HG03108 (cell line): ENCODE data around the gene HEXA.

Experiments used
- ATAC-seq: cut with Tn5 transposase; IDR thresholded peaks from one replicate; pipeline ENCODE4 v1.9.1; 2021; ENCODE audit warnings: moderate library complexity; ENCODE audit not compliant: unreplicated experiment

Gene HEXA

GRCh38 chr15:72323752-72324151 is 52.1 kb downstream of the HEXA start:
- ATAC-seq = no peak

- ATAC-seq = no peak
Observed at GRCh38 chr15:72319985-72320671, 55.7 kb downstream of the HEXA start, which contains the start of gene CELF6. TSS of gene CELF6 (minus strand) at chr15:72320157. CDS start at chr15:72319874, 283 bp downstream.

GRCh38 chr15:72319360-72319984 is 56.3 kb downstream of the HEXA start:
- no peak for ATAC-seq

DNA sequence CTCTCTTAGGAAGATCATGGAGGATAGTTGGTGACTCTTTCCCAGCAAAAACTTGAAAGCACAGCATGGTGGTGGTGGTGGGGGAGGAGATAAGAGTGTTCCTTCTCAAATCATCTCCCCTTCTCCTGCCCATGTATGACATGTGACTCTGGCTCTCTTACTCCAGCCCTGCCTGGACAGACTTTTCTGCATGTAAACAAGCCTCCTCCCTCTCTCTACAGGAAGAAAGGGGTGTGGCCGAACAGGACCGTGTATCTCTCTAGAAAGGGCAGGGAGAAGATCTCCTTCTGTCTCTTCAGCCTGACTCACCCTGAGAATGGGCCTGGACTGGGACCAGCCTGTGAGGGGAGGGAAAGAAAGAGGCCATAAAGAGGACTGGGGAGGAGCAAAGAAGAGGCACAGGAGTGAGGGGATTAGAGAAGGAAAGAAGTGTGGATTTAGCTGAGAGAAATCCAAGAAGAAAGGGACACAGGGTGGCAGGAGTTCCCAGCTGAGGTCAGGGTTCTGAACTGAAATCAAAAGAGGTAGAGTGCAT is 57.3 kb downstream of the HEXA start:
- ATAC-seq = no peak

GRCh38 chr15:72315706-72316370 is 60.0 kb downstream of the HEXA start:
- no peak for ATAC-seq

DNA sequence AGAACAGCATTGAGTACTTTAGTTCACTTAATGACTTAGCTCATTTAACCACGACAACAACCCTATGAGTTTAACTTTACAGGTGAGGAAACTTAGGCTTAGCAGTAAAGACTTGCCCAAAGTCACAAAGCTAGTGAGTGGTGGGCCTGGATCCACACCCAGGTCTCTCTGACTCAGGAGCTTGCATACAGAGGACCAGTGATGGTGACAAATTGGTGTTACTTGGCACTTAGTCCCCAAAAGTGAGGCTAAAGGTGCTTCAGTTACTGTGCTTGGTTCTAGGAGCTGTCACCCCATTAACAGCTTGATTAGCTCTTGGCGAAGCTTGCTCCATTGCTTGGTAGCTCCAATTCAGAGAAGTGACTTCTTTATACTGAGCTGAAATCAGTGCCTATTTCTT is 61.9 kb downstream of the HEXA start:
- ATAC-seq = no peak

- ATAC-seq = no peak
Observed at GRCh38 chr15:72313448-72313840, 62.4 kb downstream of the HEXA start.

- ATAC-seq = no peak
Observed at GRCh38 chr15:72312605-72313447, 63.0 kb downstream of the HEXA start.

DNA sequence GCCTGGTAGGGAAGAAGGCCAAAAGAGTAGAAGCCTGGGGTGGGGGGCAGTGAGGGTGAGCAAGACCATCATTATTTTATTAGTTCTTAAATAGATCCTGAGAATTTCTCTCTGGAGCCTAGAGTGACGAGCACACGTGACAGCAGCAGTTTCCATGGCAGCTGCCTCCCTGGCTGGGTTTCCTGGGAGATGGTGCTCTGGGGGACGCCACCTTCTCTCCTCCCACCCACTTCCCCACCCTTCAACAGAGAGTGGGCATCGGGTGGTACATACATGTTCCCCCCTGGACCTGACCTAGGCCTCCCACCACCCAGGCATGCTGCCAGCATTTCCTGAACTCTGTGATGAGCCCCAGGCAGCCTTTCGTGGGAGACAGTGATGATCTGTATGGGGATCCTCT is 68.8 kb downstream of the HEXA start:
- ATAC-seq = no peak

DNA sequence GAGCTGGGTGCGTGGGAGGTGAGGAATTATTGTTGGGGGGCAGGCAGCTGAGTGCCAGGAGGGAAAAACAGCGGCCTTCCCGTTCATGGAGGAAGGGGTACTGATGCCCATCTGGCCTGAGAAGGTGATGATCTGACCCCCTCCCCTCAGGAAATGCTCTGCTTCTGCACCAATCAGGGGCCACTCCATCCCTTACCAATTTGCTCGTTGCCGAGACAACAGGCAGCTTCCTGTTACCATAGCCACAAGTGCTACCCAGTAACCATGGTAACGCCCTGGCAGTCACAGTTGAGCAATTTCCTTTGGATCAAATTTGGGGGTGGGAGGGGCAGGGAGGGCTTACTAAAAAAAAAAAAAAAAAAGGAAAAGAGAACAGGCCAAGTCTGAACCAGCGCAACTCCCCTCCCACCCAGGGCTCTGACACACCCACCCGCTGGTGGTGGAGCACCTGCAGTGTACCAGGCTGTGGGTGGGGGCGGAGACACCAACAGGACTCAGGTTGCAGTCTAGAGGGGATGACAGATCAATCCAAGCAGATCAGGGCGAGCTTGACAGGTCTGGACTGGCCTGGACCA is 69.5 kb downstream of the HEXA start:
- ATAC-seq = no peak

DNA sequence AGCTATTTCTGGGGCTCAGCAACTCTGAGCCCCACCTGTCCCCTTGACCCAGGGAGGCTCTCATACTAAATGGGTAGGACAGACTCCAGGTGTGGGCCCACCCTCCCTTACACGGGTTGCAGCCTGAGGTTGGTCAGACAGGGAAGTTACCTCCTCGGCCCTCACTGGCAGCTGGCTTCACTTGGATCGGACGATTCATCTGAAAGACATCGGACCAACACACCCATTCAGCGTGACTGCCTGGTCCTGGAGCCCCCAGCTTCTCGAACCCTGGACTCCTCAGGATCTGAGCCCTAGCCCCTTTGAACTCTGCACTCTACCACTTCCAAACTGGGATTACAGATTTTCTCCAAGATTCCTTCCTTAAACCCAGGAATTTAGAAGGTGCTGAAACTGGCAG is 71.2 kb downstream of the HEXA start:
- ATAC-seq = no peak

GRCh38 chr15:72302955-72303354 is 72.9 kb downstream of the HEXA start:
- ATAC-seq = no peak
